T-helper 1 cell treated with Interleukin-12 subunit alpha and Interleukin-12 subunit beta and Interleukin-4 antibody, amounts not matched to agents 30 μg/mL and 1 μg/mL, for 36 hours (primary cell): ENCODE results near the gene CACNA2D4.

Source experiments
- H3K27ac Mint-ChIP-seq: one replicate; pipeline ENCODE4 v1.8.0; 2021; ENCODE audit warnings: mild to moderate bottlenecking, mixed read lengths
- H3K27me3 Mint-ChIP-seq: one replicate; pipeline ENCODE4 v1.8.0; 2021; ENCODE audit warnings: low read depth, mixed read lengths
- H3K36me3 Mint-ChIP-seq: one replicate; pipeline ENCODE4 v1.8.0; 2021; ENCODE audit warnings: low read depth, mixed read lengths
- H3K4me1 Mint-ChIP-seq: one replicate; pipeline ENCODE4 v1.8.0; 2021; ENCODE audit warnings: low read depth, mixed read lengths
- H3K4me3 Mint-ChIP-seq: one replicate; pipeline ENCODE4 v1.8.0; 2021; ENCODE audit warnings: mild to moderate bottlenecking, moderate library complexity, mixed read lengths
- H3K9me3 Mint-ChIP-seq: one replicate; pipeline ENCODE4 v1.8.0; 2021; ENCODE audit warnings: mixed read lengths

Gene CACNA2D4

GRCh38 chr12:1927751-1928351, 9.4 kb upstream of the CACNA2D4 start:
- Mint-ChIP-seq H3K27me3 (no peaks in the 10 kb centered on the region), H3K4me1 (peaks cover 5% of the 10 kb centered on the region), H3K9me3 (no peaks in the 10 kb centered on the region), H3K4me3 (no peak overlapping the region), H3K36me3 (no peaks in the 10 kb centered on the region), H3K27ac (no peak overlapping the region)

- Mint-ChIP-seq H3K4me3 (no peak overlapping the region), H3K27me3 (no peaks in the 10 kb centered on the region), H3K27ac (no peak overlapping the region), H3K36me3 (no peaks in the 10 kb centered on the region), H3K9me3 (no peaks in the 10 kb centered on the region), H3K4me1 (peaks cover 5% of the 10 kb centered on the region)
Measured at GRCh38 chr12:1927051-1927680, 8.7 kb upstream of the CACNA2D4 start.

DNA sequence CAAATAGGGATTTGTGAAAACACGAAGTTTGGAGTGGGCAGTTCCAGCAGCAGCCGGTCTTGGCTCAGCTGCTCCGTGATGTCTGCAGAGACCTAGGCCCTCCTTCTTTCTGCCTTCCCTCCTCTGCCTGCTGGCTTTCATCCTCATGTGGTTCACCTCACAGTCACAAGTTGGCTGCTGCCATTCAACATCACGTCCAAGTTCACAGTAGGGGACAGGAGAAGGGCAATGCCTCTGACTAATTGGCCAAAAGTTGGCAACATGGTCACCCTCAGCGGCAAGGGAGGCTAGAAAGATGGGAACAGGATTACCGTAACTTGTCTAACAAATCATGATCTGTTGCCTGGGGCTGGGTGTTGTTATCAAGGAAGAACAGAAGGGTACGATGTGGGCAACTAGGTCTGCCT, 7.8 kb upstream of the CACNA2D4 start:
- H3K27me3 Mint-ChIP-seq, result no peaks in the 10 kb centered on the region
- H3K36me3 Mint-ChIP-seq, result no peaks in the 10 kb centered on the region
- no peak overlapping the region for H3K4me3 Mint-ChIP-seq
- no peak overlapping the region for H3K27ac Mint-ChIP-seq
- H3K9me3 Mint-ChIP-seq, result no peaks in the 10 kb centered on the region
- peaks cover 5% of the 10 kb centered on the region for H3K4me1 Mint-ChIP-seq

GRCh38 chr12:1925684-1926006, 7.2 kb upstream of the CACNA2D4 start:
- Mint-ChIP-seq H3K9me3 (no peaks in the 10 kb centered on the region), H3K4me1 (peaks cover 5% of the 10 kb centered on the region), H3K4me3 (no peak overlapping the region), H3K27ac (no peak overlapping the region), H3K36me3 (no peaks in the 10 kb centered on the region), H3K27me3 (no peaks in the 10 kb centered on the region)

DNA sequence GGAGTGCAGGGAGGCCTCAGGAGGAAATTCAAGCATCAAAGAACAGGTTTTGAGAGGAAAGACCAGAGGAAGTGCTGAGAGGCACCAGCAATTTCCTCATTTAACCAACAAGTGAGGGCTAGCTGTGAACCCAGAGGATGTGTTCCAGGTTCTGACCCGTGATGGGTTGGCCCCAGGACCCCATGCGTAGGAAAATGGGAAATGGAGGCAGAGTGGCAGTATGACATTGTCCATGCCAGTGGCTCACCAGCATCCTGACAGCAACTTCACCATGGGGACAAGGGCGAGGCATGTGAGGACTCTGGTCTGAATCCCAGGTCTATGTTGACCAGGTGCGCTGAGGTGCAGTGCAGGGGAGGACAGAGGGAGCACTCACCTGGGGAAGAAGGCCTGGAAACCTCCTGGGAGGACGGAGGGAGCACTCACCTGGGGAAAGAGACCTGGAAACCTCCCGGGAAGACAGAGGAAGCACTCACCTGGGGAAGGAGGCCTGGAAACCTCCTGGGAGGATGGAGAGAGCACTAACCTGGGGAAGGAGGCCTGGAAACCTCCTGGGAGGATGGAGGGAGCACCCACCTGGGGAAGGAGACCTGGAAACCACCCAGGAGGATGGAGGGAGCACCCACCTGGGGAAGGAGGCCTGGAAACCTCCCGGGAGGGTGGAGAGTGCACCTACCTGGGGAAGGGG, 6.7 kb upstream of the CACNA2D4 start:
- no peak overlapping the region for H3K27ac Mint-ChIP-seq

GRCh38 chr12:1922985-1923384, 4.5 kb upstream of the CACNA2D4 start:
- Mint-ChIP-seq H3K27me3 (peaks cover 5% of the 10 kb centered on the region), H3K4me3 (no peak overlapping the region), H3K36me3 (no peaks in the 10 kb centered on the region), H3K9me3 (no peaks in the 10 kb centered on the region), H3K27ac (no peak overlapping the region), H3K4me1 (peaks cover 5% of the 10 kb centered on the region)

More for the DNA sequence above, 6.7 kb upstream of the CACNA2D4 start:
- no peaks in the 10 kb centered on the region for H3K9me3 Mint-ChIP-seq
- no peaks in the 10 kb centered on the region for H3K27me3 Mint-ChIP-seq
- H3K4me3 Mint-ChIP-seq, result no peak overlapping the region
- no peaks in the 10 kb centered on the region for H3K36me3 Mint-ChIP-seq
- peaks cover 5% of the 10 kb centered on the region for H3K4me1 Mint-ChIP-seq

GRCh38 chr12:1922075-1922709, 3.7 kb upstream of the CACNA2D4 start:
- peaks cover 5% of the 10 kb centered on the region for H3K4me1 Mint-ChIP-seq
- no peak overlapping the region for H3K27ac Mint-ChIP-seq
- peaks cover 5% of the 10 kb centered on the region for H3K27me3 Mint-ChIP-seq
- H3K36me3 Mint-ChIP-seq, result no peaks in the 10 kb centered on the region
- no peak overlapping the region for H3K4me3 Mint-ChIP-seq
- H3K9me3 Mint-ChIP-seq, result no peaks in the 10 kb centered on the region

DNA sequence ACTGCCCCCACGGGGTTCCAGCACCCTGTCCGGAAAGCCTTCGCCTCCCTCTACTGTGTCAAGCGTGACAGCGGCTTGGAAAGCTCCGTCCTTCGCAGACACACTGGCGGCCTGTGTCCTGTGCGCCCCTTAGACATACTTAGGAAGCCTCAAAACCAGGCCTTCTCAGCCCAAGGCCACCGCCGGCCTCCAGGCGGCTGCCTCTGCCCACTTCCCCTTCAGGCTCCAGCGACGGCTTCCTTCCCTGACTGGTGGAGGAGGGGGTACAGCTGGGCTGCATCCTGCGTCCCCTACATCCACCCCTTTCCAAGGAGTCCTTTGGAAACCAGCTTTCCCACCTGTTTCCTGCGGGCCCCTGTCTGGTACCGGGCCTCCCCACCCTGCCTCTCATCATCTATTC, 2.5 kb upstream of the CACNA2D4 start:
- no peak overlapping the region for H3K4me3 Mint-ChIP-seq
- H3K9me3 Mint-ChIP-seq, result no peaks in the 10 kb centered on the region
- H3K4me1 Mint-ChIP-seq, result peaks cover 11% of the 10 kb centered on the region
- peaks cover 12% of the 10 kb centered on the region for H3K27me3 Mint-ChIP-seq
- no peaks in the 10 kb centered on the region for H3K36me3 Mint-ChIP-seq
- no peak overlapping the region for H3K27ac Mint-ChIP-seq

- H3K4me1 Mint-ChIP-seq, result peaks cover 16% of the 10 kb centered on the region
- peaks cover 2% of the 10 kb centered on the region for H3K36me3 Mint-ChIP-seq
- peaks cover 14% of the 10 kb centered on the region for H3K27me3 Mint-ChIP-seq
- H3K27ac Mint-ChIP-seq, result no peak overlapping the region
- no peak overlapping the region for H3K4me3 Mint-ChIP-seq
- no peaks in the 10 kb centered on the region for H3K9me3 Mint-ChIP-seq
Measured at GRCh38 chr12:1920436-1920835, 2.0 kb upstream of the CACNA2D4 start.

- Mint-ChIP-seq H3K9me3 (no peaks in the 10 kb centered on the region), H3K4me3 (no peak overlapping the region), H3K27me3 (peaks cover 14% of the 10 kb centered on the region), H3K27ac (no peak overlapping the region), H3K4me1 (peaks cover 18% of the 10 kb centered on the region), H3K36me3 (peaks cover 2% of the 10 kb centered on the region)
Measured at GRCh38 chr12:1919763-1920162, 1.3 kb upstream of the CACNA2D4 start.

DNA sequence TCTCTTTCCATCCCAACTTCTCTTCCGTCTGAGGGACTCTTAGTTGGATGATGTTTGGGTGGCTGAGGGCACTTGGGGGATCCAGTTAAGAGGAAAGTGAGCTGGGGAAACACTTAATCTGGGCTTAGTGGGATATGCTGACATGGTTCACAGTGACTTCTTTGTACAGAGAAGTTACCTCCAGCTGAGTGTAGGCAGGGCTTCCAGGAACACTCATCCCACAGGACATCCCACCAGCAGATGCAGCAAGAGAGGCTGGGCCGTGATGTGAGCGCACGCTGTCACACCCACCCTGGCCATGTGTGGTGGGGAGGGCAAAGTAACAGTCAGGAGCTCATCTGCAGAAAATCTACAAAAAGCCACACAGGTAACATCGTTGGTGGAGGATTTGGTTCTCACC, 832 bp upstream of the CACNA2D4 start:
- no peak overlapping the region for H3K27ac Mint-ChIP-seq
- H3K27me3 Mint-ChIP-seq, result peaks cover 14% of the 10 kb centered on the region
- H3K4me1 Mint-ChIP-seq, result peaks cover 18% of the 10 kb centered on the region
- no peaks in the 10 kb centered on the region for H3K9me3 Mint-ChIP-seq
- H3K36me3 Mint-ChIP-seq, result peaks cover 2% of the 10 kb centered on the region
- no peak overlapping the region for H3K4me3 Mint-ChIP-seq

- no peak overlapping the region for H3K27ac Mint-ChIP-seq
- peaks cover 18% of the 10 kb centered on the region for H3K4me1 Mint-ChIP-seq
- H3K4me3 Mint-ChIP-seq, result no peak overlapping the region
- H3K36me3 Mint-ChIP-seq, result peaks cover 2% of the 10 kb centered on the region
- no peaks in the 10 kb centered on the region for H3K9me3 Mint-ChIP-seq
- H3K27me3 Mint-ChIP-seq, result peaks cover 14% of the 10 kb centered on the region
Measured at GRCh38 chr12:1918884-1919236, 408 bp upstream of the CACNA2D4 start.

GRCh38 chr12:1917172-1918070, 1.0 kb downstream of the CACNA2D4 start:
- peaks cover 2% of the 10 kb centered on the region for H3K36me3 Mint-ChIP-seq
- H3K9me3 Mint-ChIP-seq, result no peaks in the 10 kb centered on the region
- peaks cover 14% of the 10 kb centered on the region for H3K27me3 Mint-ChIP-seq
- no peak overlapping the region for H3K4me3 Mint-ChIP-seq
- H3K27ac Mint-ChIP-seq, result no peak overlapping the region
- peaks cover 16% of the 10 kb centered on the region for H3K4me1 Mint-ChIP-seq
